Breast epithelium (tissue), 3 donors: ENCODE measurements around the gene MYLIP.

Experiments
- POLR2A ChIP-seq: fragments of 450-650 bp; IDR thresholded peaks from one replicate; pipeline ENCODE4 v1.6.1; 2016; ENCODE audit warnings: antibody characterized with exemption, mild to moderate bottlenecking, moderate library complexity
- TF ChIP-seq, protein P1 (sequence below), 3 donors: fragments of 450-650 bp; IDR thresholded peaks; one replicate each; pipeline ENCODE4 v1.5.1; 2016 to 2017; ENCODE audit warnings: antibody characterized with exemption in 3 of 3, mild to moderate bottlenecking in 3 of 3, moderate library complexity in 3 of 3

- TF ChIP-seq, protein P1, sequence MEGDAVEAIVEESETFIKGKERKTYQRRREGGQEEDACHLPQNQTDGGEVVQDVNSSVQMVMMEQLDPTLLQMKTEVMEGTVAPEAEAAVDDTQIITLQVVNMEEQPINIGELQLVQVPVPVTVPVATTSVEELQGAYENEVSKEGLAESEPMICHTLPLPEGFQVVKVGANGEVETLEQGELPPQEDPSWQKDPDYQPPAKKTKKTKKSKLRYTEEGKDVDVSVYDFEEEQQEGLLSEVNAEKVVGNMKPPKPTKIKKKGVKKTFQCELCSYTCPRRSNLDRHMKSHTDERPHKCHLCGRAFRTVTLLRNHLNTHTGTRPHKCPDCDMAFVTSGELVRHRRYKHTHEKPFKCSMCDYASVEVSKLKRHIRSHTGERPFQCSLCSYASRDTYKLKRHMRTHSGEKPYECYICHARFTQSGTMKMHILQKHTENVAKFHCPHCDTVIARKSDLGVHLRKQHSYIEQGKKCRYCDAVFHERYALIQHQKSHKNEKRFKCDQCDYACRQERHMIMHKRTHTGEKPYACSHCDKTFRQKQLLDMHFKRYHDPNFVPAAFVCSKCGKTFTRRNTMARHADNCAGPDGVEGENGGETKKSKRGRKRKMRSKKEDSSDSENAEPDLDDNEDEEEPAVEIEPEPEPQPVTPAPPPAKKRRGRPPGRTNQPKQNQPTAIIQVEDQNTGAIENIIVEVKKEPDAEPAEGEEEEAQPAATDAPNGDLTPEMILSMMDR (IDR thresholded peaks at IDR 0.05) = no peak
- TF ChIP-seq POLR2A = no peak
Observed at GRCh38 chr6:16106991-16107787, 21.7 kb upstream of the MYLIP start.
